HUES64 (cell line): ENCODE results near the gene NPY4R2.
"Not testable (repeated sequence)": the region's sequence is repeated elsewhere in the genome, so short reads cannot be mapped to it uniquely, and the experiment has no call there.

Source experiments
- H3K27ac ChIP-seq: 2 replicates; pipeline ENCODE4 v1.7.0; 2013; ENCODE audit warnings: low read depth, low read length, inconsistent platforms
- H3K27me3 ChIP-seq: 2 replicates; pipeline ENCODE4 v1.6.1; 2013; ENCODE audit warnings: mild to moderate bottlenecking, low read length; ENCODE audit not compliant: insufficient read depth
- H3K36me3 ChIP-seq: 2 replicates; pipeline ENCODE4 v1.6.1; 2013; ENCODE audit warnings: mild to moderate bottlenecking, low read length; ENCODE audit not compliant: insufficient read depth
- H3K4me1 ChIP-seq: 2 replicates; pipeline ENCODE4 v1.6.1; 2013; ENCODE audit warnings: mild to moderate bottlenecking, low read length, moderate library complexity; ENCODE audit not compliant: insufficient read depth
- H3K4me3 ChIP-seq: 2 replicates; pipeline ENCODE4 v1.5.1; 2013; ENCODE audit warnings: mild to moderate bottlenecking, low read length, moderate library complexity
- H3K9ac ChIP-seq: 2 replicates; pipeline ENCODE4 v1.6.1; 2013; ENCODE audit warnings: mild to moderate bottlenecking, low read depth, low read length
- H3K9me3 ChIP-seq: 2 replicates; pipeline ENCODE4 v1.6.1; 2013; ENCODE audit warnings: low read depth, low read length; ENCODE audit not compliant: insufficient read depth
- WGBS: fragments of 150-250, 120-280 bp; methylation state at CpG from one replicate; pipeline ENCODE4 v1.1.7; 2013; ENCODE audit warnings: missing lambda C conversion rate; 5-methylcytosine and 5-hydroxymethylcytosine counted together

The NPY4R2 gene

GRCh38 chr10:47936772-47937228 lies 18.3 kb downstream of the NPY4R2 start:
- H3K4me1 ChIP-seq, H3K9me3 ChIP-seq, H3K27ac ChIP-seq, H3K4me3 ChIP-seq, H3K27me3 ChIP-seq, H3K36me3 ChIP-seq, H3K9ac ChIP-seq: not testable (repeated sequence)
- WGBS = 86% methylated on average over 6 of the region's 8 CpGs

DNA sequence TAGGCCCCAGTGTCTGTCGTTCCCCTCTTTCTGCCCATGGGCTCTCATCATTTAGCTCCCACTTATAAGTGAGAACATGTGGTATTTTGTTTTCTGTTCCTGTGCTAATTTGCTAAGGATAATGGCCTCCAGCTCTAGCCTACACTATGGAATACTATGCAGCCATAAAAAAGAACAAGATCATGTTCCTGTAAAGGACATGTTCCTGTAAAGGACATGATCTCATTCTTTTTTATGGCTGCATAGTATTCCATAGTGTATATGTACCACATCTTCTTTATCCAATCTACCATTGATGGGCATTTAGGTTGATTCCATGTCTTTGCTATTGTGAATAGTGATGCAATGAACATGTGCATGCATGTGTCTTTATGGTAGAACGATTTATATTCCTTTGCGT lies 19.2 kb downstream of the NPY4R2 start:
- not testable (repeated sequence) for H3K4me3 ChIP-seq, H3K27me3 ChIP-seq, H3K9me3 ChIP-seq

GRCh38 chr10:47940821-47941220 lies 22.4 kb downstream of the NPY4R2 start:
- not testable (repeated sequence) for H3K4me1 ChIP-seq, H3K4me3 ChIP-seq, H3K27ac ChIP-seq, H3K9ac ChIP-seq, H3K27me3 ChIP-seq, H3K36me3 ChIP-seq, H3K9me3 ChIP-seq
- WGBS = no CpG with 5 or more reads among the region's 2 CpGs

More for the DNA sequence above, 19.2 kb downstream of the NPY4R2 start:
- WGBS = no CpG with 5 or more reads among the region's 3 CpGs
- not testable (repeated sequence) for H3K36me3 ChIP-seq, H3K27ac ChIP-seq, H3K4me1 ChIP-seq, H3K9ac ChIP-seq

DNA sequence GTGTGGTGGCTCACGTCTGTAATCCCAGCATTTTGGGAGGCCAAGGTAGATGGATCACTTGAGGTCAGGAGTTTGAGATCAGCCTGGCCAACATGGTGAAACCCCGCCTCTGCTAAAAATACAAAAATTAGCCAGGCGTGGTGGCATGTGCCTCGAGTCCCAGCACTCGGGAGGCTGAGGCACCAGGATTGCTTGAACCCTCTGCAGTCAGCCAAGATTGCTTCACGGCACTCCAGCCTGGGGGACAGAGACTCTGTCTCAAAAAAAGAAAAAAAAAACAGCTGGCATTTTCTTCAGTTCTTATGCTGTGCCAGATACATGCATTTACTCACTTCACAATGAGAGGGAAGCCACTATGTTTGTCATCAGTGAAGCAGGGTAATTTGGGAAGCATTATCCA lies 22.9 kb downstream of the NPY4R2 start:
- not testable (repeated sequence) for H3K9me3 ChIP-seq, H3K4me1 ChIP-seq, H3K9ac ChIP-seq, H3K27ac ChIP-seq, H3K36me3 ChIP-seq, H3K4me3 ChIP-seq, H3K27me3 ChIP-seq
- 90% methylated on average over 6 of the region's 6 CpGs for WGBS

DNA sequence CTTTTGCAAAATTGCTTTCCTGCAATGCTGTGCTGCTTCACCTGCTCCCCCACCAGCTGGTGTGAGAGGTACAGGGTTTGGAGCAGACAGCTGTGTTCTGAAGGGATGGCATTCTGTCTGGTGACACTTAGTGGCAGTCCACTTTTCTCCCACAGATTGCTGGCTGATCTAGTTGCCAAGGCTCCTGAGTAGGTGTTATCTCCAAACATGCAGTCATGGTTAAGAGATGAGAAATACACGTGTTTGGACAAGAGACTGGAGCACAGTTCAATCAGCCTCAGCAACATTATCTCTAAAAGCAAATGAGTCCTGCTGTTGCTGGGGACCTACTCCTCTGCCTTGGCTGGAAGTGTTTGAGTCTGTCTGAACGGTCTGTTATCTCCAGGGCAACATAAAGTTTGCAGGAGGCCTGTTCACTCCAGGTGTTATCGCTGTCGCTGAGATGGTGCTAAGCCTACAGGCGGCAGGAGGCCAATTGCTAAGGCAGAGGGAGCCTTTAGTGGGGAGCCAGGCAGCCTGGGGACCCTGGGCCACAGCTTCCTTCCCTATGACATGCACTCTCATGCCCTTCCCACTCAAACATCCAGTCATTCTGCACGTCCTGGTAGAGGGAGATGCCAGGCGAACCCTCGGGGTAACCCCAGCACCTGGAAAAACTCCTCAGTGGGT lies 24.0 kb downstream of the NPY4R2 start:
- H3K36me3 ChIP-seq, H3K27ac ChIP-seq, H3K9me3 ChIP-seq, H3K27me3 ChIP-seq, H3K4me1 ChIP-seq, H3K4me3 ChIP-seq, H3K9ac ChIP-seq: not testable (repeated sequence)
- 97% methylated on average over 3 of the region's 8 CpGs for WGBS

- H3K27me3 ChIP-seq, H3K9me3 ChIP-seq, H3K9ac ChIP-seq, H3K4me3 ChIP-seq, H3K4me1 ChIP-seq, H3K27ac ChIP-seq, H3K36me3 ChIP-seq: not testable (repeated sequence)
- WGBS = no CpG with 5 or more reads among the region's 4 CpGs
Measured at GRCh38 chr10:47943328-47943727, 24.9 kb downstream of the NPY4R2 start.

DNA sequence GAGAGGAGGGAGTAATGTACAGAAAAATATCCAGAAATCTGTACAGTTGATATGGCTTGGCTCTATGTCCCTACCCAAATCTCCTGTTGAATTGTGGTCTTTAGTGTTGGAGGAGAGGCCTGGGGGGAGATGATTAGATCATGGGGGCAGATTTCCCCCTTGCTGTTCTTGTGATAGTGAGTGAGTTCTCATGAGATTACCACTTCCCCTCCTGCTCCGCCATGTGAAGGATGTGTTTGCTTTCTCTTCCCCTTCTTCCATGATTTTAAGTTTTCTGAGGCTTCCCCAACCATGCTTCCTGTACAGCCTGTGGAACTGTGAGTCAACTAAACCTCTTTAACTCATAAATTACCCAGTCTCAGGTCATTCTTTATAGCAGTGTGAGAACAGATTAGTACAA lies 29.0 kb downstream of the NPY4R2 start:
- not testable (repeated sequence) for H3K27me3 ChIP-seq, H3K9me3 ChIP-seq, H3K27ac ChIP-seq, H3K9ac ChIP-seq, H3K36me3 ChIP-seq, H3K4me3 ChIP-seq, H3K4me1 ChIP-seq
- no CpG with 5 or more reads among the region's 1 CpG for WGBS

DNA sequence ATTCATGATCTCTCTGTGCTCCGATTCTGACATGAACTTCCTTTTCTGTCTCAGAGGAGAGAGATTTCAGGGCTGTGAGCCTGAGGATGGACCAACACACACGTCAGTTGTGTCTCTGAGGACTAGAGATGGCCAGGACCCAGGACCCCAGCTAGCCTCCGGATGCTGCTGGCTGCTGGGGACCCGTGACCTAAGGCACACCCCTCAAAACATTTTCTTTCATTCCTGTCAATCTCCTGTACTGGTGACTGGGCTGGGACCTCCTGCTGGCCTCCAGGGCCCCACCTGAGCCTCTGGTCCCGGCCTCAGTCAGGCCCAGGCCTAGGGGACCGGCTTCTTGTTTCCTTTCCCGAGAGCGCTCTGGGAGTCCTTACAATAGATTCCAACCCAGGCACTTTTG lies 38.7 kb downstream of the NPY4R2 start:
- WGBS = 96% methylated on average over 7 of the region's 8 CpGs
- H3K9me3 ChIP-seq, H3K9ac ChIP-seq, H3K4me1 ChIP-seq, H3K27me3 ChIP-seq, H3K27ac ChIP-seq, H3K36me3 ChIP-seq, H3K4me3 ChIP-seq: not testable (repeated sequence)

- not testable (repeated sequence) for H3K9ac ChIP-seq, H3K4me3 ChIP-seq, H3K4me1 ChIP-seq, H3K27me3 ChIP-seq, H3K27ac ChIP-seq, H3K9me3 ChIP-seq, H3K36me3 ChIP-seq
- 80% methylated on average over 1 of the region's 5 CpGs for WGBS
Measured at GRCh38 chr10:47959677-47960076, 41.2 kb downstream of the NPY4R2 start.

DNA sequence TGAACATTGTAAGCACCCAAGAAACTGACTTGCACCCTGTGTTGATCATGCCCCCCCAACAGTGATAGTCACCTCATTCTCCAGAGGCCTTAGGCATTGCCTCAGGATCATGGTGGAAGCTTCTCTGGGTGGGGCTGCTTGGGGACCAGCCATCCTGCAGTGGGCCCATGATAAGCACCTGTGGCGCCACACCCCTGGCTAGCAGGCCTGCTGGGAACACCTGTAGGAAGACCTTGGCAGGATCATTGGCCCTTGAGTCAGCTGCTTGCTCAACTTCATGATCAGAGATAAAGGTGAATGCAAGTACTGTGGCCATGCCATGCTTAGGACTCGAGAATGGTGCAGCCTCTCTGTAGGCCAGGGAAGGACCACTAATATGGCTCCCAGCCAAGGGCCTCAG lies 42.2 kb downstream of the NPY4R2 start:
- no CpG with 5 or more reads among the region's 2 CpGs for WGBS

DNA sequence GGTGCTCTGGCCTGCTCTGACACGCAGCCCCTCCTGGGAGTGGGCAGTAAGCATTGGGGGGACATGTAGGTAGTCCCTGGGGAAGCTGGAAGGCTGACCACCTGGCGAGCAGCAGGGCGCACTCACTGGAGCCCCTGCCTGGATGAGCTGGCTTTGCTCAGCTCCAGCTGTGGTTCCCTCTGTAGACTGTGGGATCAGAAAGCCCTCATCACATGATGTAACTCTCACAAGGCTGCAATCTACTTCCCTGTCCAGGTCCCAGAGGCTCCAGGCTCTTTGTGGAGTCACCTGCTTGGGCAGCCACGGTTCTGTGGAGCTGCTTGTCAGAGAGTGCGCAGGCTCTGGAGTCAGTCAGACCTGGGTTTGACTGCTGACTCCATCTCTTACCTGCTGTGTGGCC lies 44.3 kb downstream of the NPY4R2 start:
- no CpG with 5 or more reads among the region's 5 CpGs for whole genome bisulfite sequencing
- H3K9ac ChIP-seq, H3K4me3 ChIP-seq, H3K36me3 ChIP-seq, H3K4me1 ChIP-seq, H3K27me3 ChIP-seq, H3K9me3 ChIP-seq, H3K27ac ChIP-seq: not testable (repeated sequence)

More for the DNA sequence above, 42.2 kb downstream of the NPY4R2 start:
- not testable (repeated sequence) for H3K27ac ChIP-seq, H3K27me3 ChIP-seq, H3K4me3 ChIP-seq, H3K4me1 ChIP-seq, H3K9ac ChIP-seq, H3K36me3 ChIP-seq, H3K9me3 ChIP-seq

GRCh38 chr10:47964280-47965063 lies 46.0 kb downstream of the NPY4R2 start:
- WGBS = no CpG with 5 or more reads among the region's 14 CpGs
- H3K4me1 ChIP-seq = not testable (repeated sequence)

More at GRCh38 chr10:47964280-47965063, 46.0 kb downstream of the NPY4R2 start:
- H3K27ac ChIP-seq, H3K36me3 ChIP-seq, H3K27me3 ChIP-seq, H3K4me3 ChIP-seq, H3K9me3 ChIP-seq, H3K9ac ChIP-seq: not testable (repeated sequence)
